ENCODE data around the gene MAGI2. TPM values are rescaled to one million over a fixed set of nuclear protein-coding genes. Genes with fewer than 3 reads are reported as not detected.

The MAGI2 gene
- total RNA-seq, 1 experiment from 2014 or later: 0.07 TPM

DNA sequence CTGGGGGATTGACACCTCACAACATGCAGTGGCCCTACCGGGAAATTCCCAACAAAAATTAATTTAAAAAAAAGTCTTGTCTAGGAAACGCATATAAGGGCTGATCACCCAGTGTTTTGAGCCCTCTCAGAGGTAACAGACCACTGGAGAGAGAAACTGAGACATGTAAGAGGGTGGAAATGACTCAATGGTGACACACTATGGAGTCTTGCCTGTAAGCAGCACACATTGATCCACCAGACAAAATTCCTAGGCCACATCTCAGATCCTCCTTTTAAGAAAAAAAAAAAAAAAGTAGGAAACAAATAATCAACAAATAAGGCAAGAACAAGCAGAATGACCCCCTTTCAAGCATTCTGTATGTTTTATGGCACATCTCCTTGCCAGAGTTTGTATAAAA lies 296.2 kb downstream of the MAGI2 start:
- H3K27ac Mint-ChIP-seq (ENCODE audit: low read depth, unreplicated experiment): no peak overlapping the region
- BruUV-seq (replicated peaks): no TSS peak
- H3K9me3 Mint-ChIP-seq (ENCODE audit: unreplicated experiment): no peaks in the 10 kb centered on the region
- no peak for DNase-seq (ENCODE audit: unreplicated experiment)
- H3K27me3 Mint-ChIP-seq (ENCODE audit: insufficient read depth, unreplicated experiment): peaks cover 12% of the 10 kb centered on the region
- intact Hi-C loops (cut with micrococcal nuclease): no loop called here
- TF ChIP-seq CTCF (IDR thresholded peaks at IDR 0.05; ENCODE audit: unreplicated experiment): no peak
- no peak overlapping the region for H3K4me3 Mint-ChIP-seq (ENCODE audit: unreplicated experiment)
- CTCF ChIA-PET: interaction anchor here (0.6 kb wide), 1 partner anchor 54 kb away, joined by 5 read pairs; no protein-coding TSS in a partner anchor
- POLR2A ChIA-PET: no interaction called here
- H3K36me3 Mint-ChIP-seq (ENCODE audit: insufficient read depth, unreplicated experiment): peaks cover 6% of the 10 kb centered on the region
- H3K4me1 Mint-ChIP-seq (ENCODE audit: insufficient read depth, unreplicated experiment): no peaks in the 10 kb centered on the region

DNA sequence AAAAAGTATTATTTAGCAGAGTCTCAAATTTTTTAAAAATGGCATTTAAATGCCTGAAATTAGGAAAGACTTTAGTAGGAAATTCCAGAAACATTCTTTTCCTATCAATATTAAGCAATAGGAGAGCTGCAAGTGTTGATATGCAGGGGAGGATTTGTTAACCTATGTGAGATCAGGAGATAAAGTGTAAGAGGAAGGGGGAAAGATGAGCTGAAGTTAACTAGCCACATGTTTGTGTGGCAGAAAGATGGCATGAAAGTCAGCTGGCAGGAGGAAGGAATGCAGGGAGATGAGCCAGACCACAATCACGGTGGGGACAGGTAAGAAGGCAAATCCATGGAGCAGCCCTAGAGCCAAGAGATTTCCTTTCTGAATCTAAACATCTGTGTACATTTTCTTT lies 303.6 kb downstream of the MAGI2 start:
- peaks cover 83% of the 10 kb centered on the region for H3K27me3 Mint-ChIP-seq (ENCODE audit: insufficient read depth, unreplicated experiment)
- BruUV-seq (replicated peaks): no TSS peak
- ChIA-PET CTCF (no interaction called here), POLR2A (no interaction called here)
- intact Hi-C loops (cut with micrococcal nuclease): no loop called here
- no peak overlapping the region for H3K4me3 Mint-ChIP-seq (ENCODE audit: unreplicated experiment)
- no peak for DNase-seq (ENCODE audit: unreplicated experiment)
- TF ChIP-seq CTCF (IDR thresholded peaks at IDR 0.05; ENCODE audit: unreplicated experiment): no peak
- no peak overlapping the region for H3K27ac Mint-ChIP-seq (ENCODE audit: low read depth, unreplicated experiment)
- peaks cover 6% of the 10 kb centered on the region for H3K36me3 Mint-ChIP-seq (ENCODE audit: insufficient read depth, unreplicated experiment)
- H3K9me3 Mint-ChIP-seq (ENCODE audit: unreplicated experiment): no peaks in the 10 kb centered on the region
- H3K4me1 Mint-ChIP-seq (ENCODE audit: insufficient read depth, unreplicated experiment): no peaks in the 10 kb centered on the region

DNA sequence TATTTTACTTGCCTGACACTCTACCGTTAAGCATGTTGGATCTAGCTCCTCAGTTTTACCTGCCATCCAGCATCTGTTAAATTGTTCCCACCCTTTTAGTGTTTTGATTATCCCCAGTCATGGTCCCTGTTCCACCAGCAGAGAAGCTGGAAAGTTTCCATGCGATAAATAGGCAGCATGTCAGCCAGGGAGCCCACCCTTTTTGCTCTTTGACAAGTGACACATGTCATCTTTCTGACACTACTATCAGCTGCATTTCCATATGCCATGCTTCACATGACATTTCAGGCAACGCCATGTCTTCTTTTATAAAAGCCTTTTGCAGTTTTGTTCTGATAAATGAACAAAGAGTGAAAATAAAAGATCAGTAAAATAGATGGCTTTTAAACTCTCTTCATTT lies 310.8 kb downstream of the MAGI2 start:
- Mint-ChIP-seq H3K4me1 (ENCODE audit: insufficient read depth, unreplicated experiment) (no peaks in the 10 kb centered on the region), H3K27me3 (ENCODE audit: insufficient read depth, unreplicated experiment) (peaks cover 38% of the 10 kb centered on the region), H3K27ac (ENCODE audit: low read depth, unreplicated experiment) (no peak overlapping the region), H3K36me3 (ENCODE audit: insufficient read depth, unreplicated experiment) (no peaks in the 10 kb centered on the region), H3K9me3 (ENCODE audit: unreplicated experiment) (no peaks in the 10 kb centered on the region), H3K4me3 (ENCODE audit: unreplicated experiment) (no peak overlapping the region)
- ChIA-PET POLR2A (no interaction called here), CTCF (interaction anchor here (0.6 kb wide), 1 partner anchor 1076 kb away, joined by 5 read pairs; no protein-coding TSS in a partner anchor)
- no peak for DNase-seq (ENCODE audit: unreplicated experiment)
- BruUV-seq (replicated peaks): no TSS peak
- no peak for TF ChIP-seq CTCF (IDR thresholded peaks at IDR 0.05; ENCODE audit: unreplicated experiment)
- intact Hi-C loops (cut with micrococcal nuclease): no loop called here

DNA sequence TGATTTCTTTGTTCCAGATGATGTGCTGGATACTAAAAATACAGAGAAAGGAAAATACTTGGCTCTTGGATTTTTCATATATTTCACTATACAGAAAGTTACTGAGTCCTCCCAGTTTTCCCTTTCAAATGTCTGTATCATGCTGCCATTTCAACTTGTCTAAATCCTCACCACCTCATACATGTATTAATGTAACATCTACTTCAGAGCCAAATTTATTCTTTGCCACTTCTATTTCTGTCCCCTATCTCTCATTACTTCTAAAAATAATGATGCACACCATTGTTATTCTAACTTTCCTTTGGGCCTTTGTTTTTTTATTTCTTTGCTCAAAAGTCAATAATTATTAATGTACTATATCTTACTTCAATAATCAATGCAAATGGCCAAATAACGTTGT lies 312.2 kb downstream of the MAGI2 start:
- no peak for DNase-seq (ENCODE audit: unreplicated experiment)
- Mint-ChIP-seq H3K36me3 (ENCODE audit: insufficient read depth, unreplicated experiment) (no peaks in the 10 kb centered on the region), H3K9me3 (ENCODE audit: unreplicated experiment) (no peaks in the 10 kb centered on the region), H3K27ac (ENCODE audit: low read depth, unreplicated experiment) (no peak overlapping the region), H3K4me1 (ENCODE audit: insufficient read depth, unreplicated experiment) (no peaks in the 10 kb centered on the region), H3K27me3 (ENCODE audit: insufficient read depth, unreplicated experiment) (peaks cover 25% of the 10 kb centered on the region), H3K4me3 (ENCODE audit: unreplicated experiment) (no peak overlapping the region)
- TF ChIP-seq CTCF (IDR thresholded peaks at IDR 0.05; ENCODE audit: unreplicated experiment): no peak
- intact Hi-C loops (cut with micrococcal nuclease): no loop called here
- BruUV-seq (replicated peaks): no TSS peak
- CTCF ChIA-PET: no interaction called here
- POLR2A ChIA-PET: no interaction called here

Measured in MCF 10A (cell line).